Measurements from ENCODE around the gene SIAH3.
"Not testable (repeated sequence)": the region's sequence is repeated elsewhere in the genome, so short reads cannot be mapped to it uniquely, and the experiment has no call there.

Gene SIAH3

GRCh38 chr13:45873491-45874325, 22.2 kb upstream of the SIAH3 start (continued):
- TF ChIP-seq ZBTB44 (tag by site-specific recombination; IDR thresholded peaks at IDR 0.05), result no peak
- no peak for TF ChIP-seq WT1 (tag by site-specific recombination; IDR thresholded peaks at IDR 0.05)

- POLR2A ChIA-PET, result no interaction called here
- no peaks in the 10 kb centered on the region for H3K9me3 ChIP-seq (ENCODE audit: control insufficient read depth, insufficient read depth, low read depth, low read length)
- CTCF ChIA-PET, result no interaction called here
- no peak overlapping the region for H3K4me3 ChIP-seq (ENCODE audit: low read depth, low read length)
- TF ChIP-seq ZNF302 (tag by site-specific recombination; IDR thresholded peaks at IDR 0.05; ENCODE audit: low read depth) (no peak), ZNF223 (tag by site-specific recombination; IDR thresholded peaks at IDR 0.05) (no peak), YY1 (tag by site-specific recombination; IDR thresholded peaks at IDR 0.05) (no peak), WT1 (tag by site-specific recombination; IDR thresholded peaks at IDR 0.05) (no peak), ZNF791 (tag by site-specific recombination; IDR thresholded peaks at IDR 0.05) (no peak), GLIS1 (tag by site-specific recombination; IDR thresholded peaks at IDR 0.05) (no peak), ZNF140 (tag by site-specific recombination; IDR thresholded peaks at IDR 0.05) (no peak), ZSCAN30 (tag by site-specific recombination; IDR thresholded peaks at IDR 0.05) (no peak), SETDB1 (IDR thresholded peaks at IDR 0.05; ENCODE audit: insufficient read length, low read length) (no peak), ZBTB1 (tag by site-specific recombination; IDR thresholded peaks at IDR 0.05) (no peak), ZNF585B (tag by site-specific recombination; IDR thresholded peaks at IDR 0.05) (no peak), ZNF350 (tag by site-specific recombination; IDR thresholded peaks at IDR 0.05) (no peak), ZNF394 (tag by site-specific recombination; IDR thresholded peaks at IDR 0.05; ENCODE audit: borderline replicate concordance) (no peak)
- H3K27ac ChIP-seq (ENCODE audit: extremely low read depth, low read depth, low read length), result no peak overlapping the region
- no peaks in the 10 kb centered on the region for H3K36me3 ChIP-seq (ENCODE audit: control insufficient read depth in 2 of 2, insufficient read depth in 1 of 2, low read length in 2 of 2)
- no peaks in the 10 kb centered on the region for H3K4me1 ChIP-seq (ENCODE audit: control insufficient read depth, insufficient read depth, low read length)
Observed at GRCh38 chr13:45872566-45872965, 21.0 kb upstream of the SIAH3 start.

GRCh38 chr13:45871201-45871600, 19.6 kb upstream of the SIAH3 start:
- H3K36me3 ChIP-seq (ENCODE audit: control insufficient read depth in 2 of 2, insufficient read depth in 1 of 2, low read length in 2 of 2); POLR2A ChIA-PET; H3K4me3 ChIP-seq (ENCODE audit: low read depth, low read length); H3K27ac ChIP-seq (ENCODE audit: extremely low read depth, low read depth, low read length); H3K4me1 ChIP-seq (ENCODE audit: control insufficient read depth, insufficient read depth, low read length); H3K9me3 ChIP-seq (ENCODE audit: control insufficient read depth, insufficient read depth, low read depth, low read length): not testable (repeated sequence)
- CTCF ChIA-PET, result interaction anchor here (0.6 kb wide), 1 partner anchor 452 kb away, joined by 3 read pairs; no protein-coding TSS in a partner anchor

GRCh38 chr13:45870232-45870631, 18.7 kb upstream of the SIAH3 start:
- no peak overlapping the region for H3K4me3 ChIP-seq (ENCODE audit: low read depth, low read length)
- no peaks in the 10 kb centered on the region for H3K4me1 ChIP-seq (ENCODE audit: control insufficient read depth, insufficient read depth, low read length)
- POLR2A ChIA-PET, result no interaction called here
- H3K9me3 ChIP-seq (ENCODE audit: control insufficient read depth, insufficient read depth, low read depth, low read length), result no peaks in the 10 kb centered on the region
- no peak overlapping the region for H3K27ac ChIP-seq (ENCODE audit: extremely low read depth, low read depth, low read length)
- CTCF ChIA-PET, result no interaction called here
- no peaks in the 10 kb centered on the region for H3K36me3 ChIP-seq (ENCODE audit: control insufficient read depth in 2 of 2, insufficient read depth in 1 of 2, low read length in 2 of 2)
- no peak for TF ChIP-seq ZNF426 (tag by site-specific recombination; IDR thresholded peaks at IDR 0.05)
- TF ChIP-seq ZNF701 (tag by site-specific recombination; IDR thresholded peaks at IDR 0.05), result no peak
- no peak for TF ChIP-seq BCL6B (tag by site-specific recombination; IDR thresholded peaks at IDR 0.05)
- no peak for TF ChIP-seq MEIS1 (CRISPR knock-in tag; IDR thresholded peaks at IDR 0.05; ENCODE audit: borderline replicate concordance)
- TF ChIP-seq ZNF148 (tag by site-specific recombination; IDR thresholded peaks at IDR 0.05; ENCODE audit: borderline replicate concordance), result no peak
- no peak for TF ChIP-seq ZNF580 (tag by site-specific recombination; IDR thresholded peaks at IDR 0.05)
- no peak for TF ChIP-seq PRDM1 (tag by site-specific recombination; IDR thresholded peaks at IDR 0.05)
- TF ChIP-seq ZNF354C (tag by site-specific recombination; IDR thresholded peaks at IDR 0.05; ENCODE audit: borderline replicate concordance, low read depth), result no peak
- TF ChIP-seq ZBTB7A (tag by site-specific recombination; IDR thresholded peaks at IDR 0.05; ENCODE audit: low read depth), result no peak
- TF ChIP-seq ZNF514 (tag by site-specific recombination; IDR thresholded peaks at IDR 0.05), result no peak
